ENCODE measurements around the gene PSMB4. TPM values are rescaled to one million over a fixed set of nuclear protein-coding genes. Genes with fewer than 3 reads are reported as not detected.

PSMB4 gene
- total and polyA plus RNA-seq, 2 donors (not counting 1 experiment from before 2014, with no cell fraction given): 201 to 334 TPM

- no peaks in the 10 kb centered on the region for H3K27me3 ChIP-seq (replicated peaks in 1 of 4; ENCODE audit: control extremely low read depth in 1 of 4, control insufficient read depth in 3 of 4, insufficient read depth in 4 of 4, low read length in 3 of 4)
- POLR2A ChIA-PET: interaction anchor here (0.6 kb wide), 1 partner anchor 336 kb away, joined by 6 read pairs; no protein-coding TSS in a partner anchor
- H4K20me1 ChIP-seq (ENCODE audit: control insufficient read depth, insufficient read depth, low read length, poor library complexity, severe bottlenecking): peaks cover 12% of the 10 kb centered on the region
- no peak overlapping the region for H2AFZ ChIP-seq (ENCODE audit: insufficient read depth, low read depth, low read length, poor library complexity, severe bottlenecking)
- no peak overlapping the region for H3K4me2 ChIP-seq (replicated peaks; ENCODE audit: low read depth, low read length, poor library complexity, severe bottlenecking)
- peak overlapping the region in 1 of 2 donors; percentile 47 for H3K27ac ChIP-seq (ENCODE audit: low read length in 2 of 2)
- Mint-ChIP-seq H3K9me3 (ENCODE audit: insufficient read depth) (no peaks in the 10 kb centered on the region), H3K27ac (no peak overlapping the region), H3K4me1 (peaks cover 26% of the 10 kb centered on the region), H3K27me3 (no peaks in the 10 kb centered on the region), H3K4me3 (no peak overlapping the region)
- peaks cover 14% of the 10 kb centered on the region for H3K79me2 ChIP-seq (ENCODE audit: control insufficient read depth, insufficient read depth, low read length)
- CTCF ChIA-PET: interaction anchor here (0.8 to 6.2 kb wide), 4 partner anchors 53 to 105 kb away, joined by 3 to 28 read pairs (median 6); no protein-coding TSS in a partner anchor
- no peak for TF ChIP-seq CTCF (IDR thresholded peaks at IDR 0.05)
- TF ChIP-seq EZH2 (IDR thresholded peaks at IDR 0.05; ENCODE audit: borderline replicate concordance, insufficient read depth, low read depth, low read length, poor library complexity, severe bottlenecking): no peak
- peaks cover 2 to 62% of the 10 kb centered on the region in 2 experiments for H3K36me3 ChIP-seq (replicated peaks in 1 of 2; ENCODE audit: control extremely low read depth in 1 of 2, control insufficient read depth in 1 of 2, extremely low read depth in 1 of 2, insufficient read depth in 2 of 2, low read length in 1 of 2)
- H3K4me3 ChIP-seq (ENCODE audit: control extremely low read depth in 1 of 5, extremely low read depth in 1 of 5, insufficient read depth in 1 of 5, low read depth in 2 of 5, low read length in 4 of 5): no peak overlapping the region
- WGBS (ENCODE audit: insufficient coverage): 89% methylated on average over 1 of the region's 2 CpGs
- DNase-seq: no peak
- ATAC-seq (ENCODE audit: low read depth): no peak
- H3K4me1 ChIP-seq (ENCODE audit: control insufficient read depth in 2 of 2, insufficient read depth in 2 of 2, low read length in 2 of 2): peaks cover 8 to 21% of the 10 kb centered on the region in 2 donors
- no peaks in the 10 kb centered on the region for H3K9me3 ChIP-seq (ENCODE audit: control extremely low read depth in 1 of 3, control insufficient read depth in 2 of 3, insufficient read depth in 1 of 3, low read length in 2 of 3)
- intact Hi-C loops (cut with micrococcal nuclease): no loop called here
- H3K9ac ChIP-seq (ENCODE audit: low read length): no peak overlapping the region
Observed at GRCh38 chr1:151402764-151403163, 3.4 kb downstream of the PSMB4 start.

GRCh38 chr1:151403612-151404011 lies 4.2 kb downstream of the PSMB4 start:
- no peak overlapping the region for H3K4me3 ChIP-seq (ENCODE audit: control extremely low read depth in 1 of 5, extremely low read depth in 1 of 5, insufficient read depth in 1 of 5, low read depth in 2 of 5, low read length in 4 of 5)
- peaks cover 8 to 17% of the 10 kb centered on the region in 2 donors for H3K4me1 ChIP-seq (ENCODE audit: control insufficient read depth in 2 of 2, insufficient read depth in 2 of 2, low read length in 2 of 2)
- no peak overlapping the region for H3K4me2 ChIP-seq (replicated peaks; ENCODE audit: low read depth, low read length, poor library complexity, severe bottlenecking)
- no peak for ATAC-seq (ENCODE audit: low read depth)
- no peak overlapping the region for H3K9ac ChIP-seq (ENCODE audit: low read length)
- H3K27me3 ChIP-seq (replicated peaks in 1 of 4; ENCODE audit: control extremely low read depth in 1 of 4, control insufficient read depth in 3 of 4, insufficient read depth in 4 of 4, low read length in 3 of 4): no peaks in the 10 kb centered on the region
- ChIA-PET POLR2A (no interaction called here), CTCF (interaction anchor here (1.1 to 2.0 kb wide), 3 partner anchors 64 to 246 kb away, joined by 4 to 7 read pairs (median 5); no protein-coding TSS in a partner anchor)
- intact Hi-C loops (cut with micrococcal nuclease): no loop called here
- Mint-ChIP-seq H3K4me3 (no peak overlapping the region), H3K4me1 (peaks cover 22% of the 10 kb centered on the region), H3K27ac (no peak overlapping the region), H3K27me3 (no peaks in the 10 kb centered on the region), H3K9me3 (ENCODE audit: insufficient read depth) (no peaks in the 10 kb centered on the region)
- TF ChIP-seq EZH2 (IDR thresholded peaks at IDR 0.05; ENCODE audit: borderline replicate concordance, insufficient read depth, low read depth, low read length, poor library complexity, severe bottlenecking): no peak
- no peak for TF ChIP-seq CTCF (IDR thresholded peaks at IDR 0.05)
- H3K36me3 ChIP-seq (replicated peaks in 1 of 2; ENCODE audit: control extremely low read depth in 1 of 2, control insufficient read depth in 1 of 2, extremely low read depth in 1 of 2, insufficient read depth in 2 of 2, low read length in 1 of 2): peaks cover 2 to 70% of the 10 kb centered on the region in 2 experiments
- 100% methylated on average over 2 of the region's 3 CpGs for WGBS (ENCODE audit: insufficient coverage)
- H3K9me3 ChIP-seq (ENCODE audit: control extremely low read depth in 1 of 3, control insufficient read depth in 2 of 3, insufficient read depth in 1 of 3, low read length in 2 of 3): no peaks in the 10 kb centered on the region
- H2AFZ ChIP-seq (ENCODE audit: insufficient read depth, low read depth, low read length, poor library complexity, severe bottlenecking): no peak overlapping the region
- H4K20me1 ChIP-seq (ENCODE audit: control insufficient read depth, insufficient read depth, low read length, poor library complexity, severe bottlenecking): peaks cover 12% of the 10 kb centered on the region
- peak overlapping the region in 1 of 2 donors; percentile 48 for H3K27ac ChIP-seq (ENCODE audit: low read length in 2 of 2)
- DNase-seq: no peak
- peaks cover 14% of the 10 kb centered on the region for H3K79me2 ChIP-seq (ENCODE audit: control insufficient read depth, insufficient read depth, low read length)

All from B cell (primary cell).